Mesendoderm (in vitro differentiated cells): ENCODE data around the gene GNLY.
"Not testable (repeated sequence)": the region's sequence is repeated elsewhere in the genome, so short reads cannot be mapped to it uniquely, and the experiment has no call there.

ENCODE experiments used
- DNase-seq: peaks from one replicate; pipeline ENCODE4 v3.0.0; 2013
- H2AK5ac ChIP-seq: 2 replicates; pipeline ENCODE4 v1.6.1; 2013; ENCODE audit warnings: low read length, inconsistent platforms
- H2BK120ac ChIP-seq: 2 replicates; pipeline ENCODE4 v1.6.1; 2013; ENCODE audit warnings: low read depth, mild to moderate bottlenecking, low read length, moderate library complexity, mixed read lengths
- H2BK15ac ChIP-seq: replicated peaks from 2 replicates; pipeline ENCODE4 v1.6.1; 2013; ENCODE audit warnings: low read depth, mild to moderate bottlenecking, moderate library complexity
- H2BK5ac ChIP-seq: 2 replicates; pipeline ENCODE4 v1.6.1; 2013; ENCODE audit warnings: low read length, inconsistent platforms
- H3K18ac ChIP-seq: 2 replicates; pipeline ENCODE4 v1.6.1; 2013; ENCODE audit warnings: mild to moderate bottlenecking, low read length, mixed read lengths
- H3K23ac ChIP-seq: one replicate; pipeline ENCODE4 v1.6.1; 2013; ENCODE audit warnings: low read length
- H3K27ac ChIP-seq: 2 replicates; pipeline ENCODE4 v1.5.1; 2013; ENCODE audit warnings: low read depth, mild to moderate bottlenecking, inconsistent platforms, low read length, moderate library complexity
- H3K27me3 ChIP-seq: 2 replicates; pipeline ENCODE4 v1.6.1; 2013; ENCODE audit warnings: low read length, control low read depth, mild to moderate bottlenecking, inconsistent platforms; ENCODE audit not compliant: insufficient read depth, poor library complexity
- H3K36me3 ChIP-seq: 2 replicates; pipeline ENCODE4 v1.6.1; 2013; ENCODE audit warnings: low read length, inconsistent platforms; ENCODE audit not compliant: control insufficient read depth, insufficient read depth
- H3K4ac ChIP-seq: one replicate; pipeline ENCODE4 v1.6.1; 2013; ENCODE audit warnings: low read depth, mild to moderate bottlenecking, low read length, moderate library complexity
- H3K4me1 ChIP-seq: 2 replicates; pipeline ENCODE4 v1.6.1; 2013; ENCODE audit warnings: low read depth, low read length, inconsistent platforms; ENCODE audit not compliant: control insufficient read depth
- H3K4me2 ChIP-seq: 2 replicates; pipeline ENCODE4 v1.6.1; 2013; ENCODE audit warnings: low read length
- H3K4me3 ChIP-seq: 2 replicates; pipeline ENCODE4 v1.5.1; 2013; ENCODE audit warnings: mild to moderate bottlenecking, low read length
- H3K56ac ChIP-seq: one replicate; pipeline ENCODE4 v1.6.1; 2013; ENCODE audit warnings: low read length
- H3K79me1 ChIP-seq: 2 replicates; pipeline ENCODE4 v1.6.1; 2013; ENCODE audit warnings: low read length, inconsistent platforms
- H3K79me2 ChIP-seq: 2 replicates; pipeline ENCODE4 v1.6.1; 2013; ENCODE audit warnings: mild to moderate bottlenecking, low read length; ENCODE audit not compliant: control insufficient read depth, insufficient read depth
- H3K9ac ChIP-seq: 2 replicates; pipeline ENCODE4 v1.6.1; 2013; ENCODE audit warnings: low read length, inconsistent platforms
- H4K5ac ChIP-seq: one replicate; pipeline ENCODE4 v1.6.1; 2013; ENCODE audit warnings: low read length
- H4K8ac ChIP-seq: one replicate; pipeline ENCODE4 v1.6.1; 2013; ENCODE audit warnings: low read depth, mild to moderate bottlenecking, control low read depth, low read length, moderate library complexity
- WGBS: extraction: QIAGEN DNeasy Blood & Tissue Kit; methylation state at CpG from one replicate; pipeline ENCODE4 v1.1.7; 2013; ENCODE audit warnings: low lambda C conversion rate, missing lambda C conversion rate; ENCODE audit not compliant: insufficient coverage; ENCODE audit errors: extremely low coverage; 5-methylcytosine and 5-hydroxymethylcytosine counted together

The GNLY gene

GRCh38 chr2:85670416-85670815, 23.7 kb upstream of the GNLY start:
- H3K4me3 ChIP-seq, H3K79me2 ChIP-seq, H3K36me3 ChIP-seq, H2BK15ac ChIP-seq, H3K56ac ChIP-seq, H3K18ac ChIP-seq, H2BK120ac ChIP-seq, H4K8ac ChIP-seq, H3K27me3 ChIP-seq, H3K4me1 ChIP-seq, H2BK5ac ChIP-seq, H3K4ac ChIP-seq, H3K4me2 ChIP-seq, DNase-seq, H3K9ac ChIP-seq, H3K23ac ChIP-seq, H4K5ac ChIP-seq, H3K27ac ChIP-seq, H3K79me1 ChIP-seq, H2AK5ac ChIP-seq: not testable (repeated sequence)
- WGBS = no CpG with 5 or more reads among the region's 13 CpGs

DNA sequence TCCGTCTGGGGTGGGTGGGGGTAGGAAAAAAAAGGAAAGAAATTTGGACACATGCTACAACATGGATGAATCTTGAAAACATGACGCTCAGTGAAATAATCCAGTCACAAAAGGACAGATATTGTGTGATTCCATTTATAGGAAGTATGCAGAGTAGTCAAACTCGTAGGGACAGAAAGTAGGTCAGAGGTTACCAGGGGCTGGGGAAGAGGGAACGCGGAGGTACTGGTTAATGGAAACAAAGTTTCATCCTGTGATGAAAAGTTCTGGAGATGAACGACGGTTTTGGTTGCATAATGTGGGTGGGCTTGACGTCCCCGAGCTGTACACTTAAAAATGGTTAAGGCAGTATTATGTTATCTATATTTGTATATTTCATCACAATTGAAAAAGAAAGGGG, 21.7 kb upstream of the GNLY start:
- Histone ChIP-seq H3K79me2 (no peaks in the 10 kb centered on the region), H3K56ac (no peak overlapping the region), H3K18ac (no peak overlapping the region), H2BK5ac (no peak overlapping the region), H4K8ac (no peak overlapping the region), H3K79me1 (no peaks in the 10 kb centered on the region), H3K27ac (no peak overlapping the region), H2AK5ac (no peak overlapping the region), H3K4me3 (no peak overlapping the region), H2BK120ac (no peak overlapping the region), H3K27me3 (no peaks in the 10 kb centered on the region), H3K36me3 (no peaks in the 10 kb centered on the region), H3K4ac (no peak overlapping the region), H3K4me1 (no peaks in the 10 kb centered on the region), H4K5ac (no peak overlapping the region), H2BK15ac (no peak overlapping the region), H3K4me2 (no peak overlapping the region), H3K9ac (no peak overlapping the region), H3K23ac (no peak overlapping the region)
- DNase-seq = no peak
- WGBS = no CpG with 5 or more reads among the region's 9 CpGs

DNA sequence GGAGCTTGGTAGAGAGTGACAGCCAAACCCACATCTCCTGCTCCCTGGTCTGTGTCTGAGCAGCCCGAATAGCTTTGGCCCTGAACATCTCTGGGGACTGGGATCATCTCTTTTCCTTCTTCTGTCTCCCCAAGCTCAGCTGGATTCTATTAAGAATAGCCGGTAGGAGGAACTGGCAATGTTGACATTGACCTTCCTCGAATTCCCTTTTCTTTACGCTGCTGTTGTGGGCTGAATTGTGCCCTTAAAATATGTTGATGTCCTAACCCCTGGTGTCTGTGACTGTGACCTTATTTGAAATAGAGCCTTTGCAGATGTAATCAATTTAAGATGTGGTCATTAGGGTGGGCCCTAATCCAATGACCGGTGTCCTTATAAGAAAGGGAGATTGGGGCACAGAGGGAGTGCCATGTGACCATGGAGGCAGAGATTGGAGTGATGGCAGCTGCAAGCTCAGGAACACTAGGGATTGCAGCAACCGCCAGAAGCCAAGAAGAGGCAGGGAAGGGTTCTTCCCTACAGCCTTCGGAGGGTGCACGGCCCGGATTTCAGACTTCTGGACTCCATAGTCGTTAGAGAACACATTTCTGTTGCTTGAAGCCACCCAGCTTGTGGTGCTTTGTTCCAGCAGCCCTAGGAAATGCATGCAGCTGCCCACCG, 20.3 kb upstream of the GNLY start:
- no peak overlapping the region for H3K23ac ChIP-seq
- H2AK5ac ChIP-seq = no peak overlapping the region
- no peak overlapping the region for H3K18ac ChIP-seq
- no peaks in the 10 kb centered on the region for H3K79me2 ChIP-seq
- H3K4me1 ChIP-seq = no peaks in the 10 kb centered on the region
- H3K27ac ChIP-seq = no peak overlapping the region
- no CpG with 5 or more reads among the region's 11 CpGs for WGBS
- H3K36me3 ChIP-seq = no peaks in the 10 kb centered on the region
- no peak overlapping the region for H2BK5ac ChIP-seq
- no peak overlapping the region for H3K56ac ChIP-seq
- no peak for DNase-seq
- no peak overlapping the region for H3K9ac ChIP-seq
- H2BK120ac ChIP-seq = no peak overlapping the region
- no peak overlapping the region for H2BK15ac ChIP-seq
- no peaks in the 10 kb centered on the region for H3K27me3 ChIP-seq
- no peak overlapping the region for H3K4ac ChIP-seq
- no peak overlapping the region for H3K4me3 ChIP-seq
- H4K5ac ChIP-seq = no peak overlapping the region
- H3K4me2 ChIP-seq = no peak overlapping the region
- no peak overlapping the region for H4K8ac ChIP-seq
- no peaks in the 10 kb centered on the region for H3K79me1 ChIP-seq

DNA sequence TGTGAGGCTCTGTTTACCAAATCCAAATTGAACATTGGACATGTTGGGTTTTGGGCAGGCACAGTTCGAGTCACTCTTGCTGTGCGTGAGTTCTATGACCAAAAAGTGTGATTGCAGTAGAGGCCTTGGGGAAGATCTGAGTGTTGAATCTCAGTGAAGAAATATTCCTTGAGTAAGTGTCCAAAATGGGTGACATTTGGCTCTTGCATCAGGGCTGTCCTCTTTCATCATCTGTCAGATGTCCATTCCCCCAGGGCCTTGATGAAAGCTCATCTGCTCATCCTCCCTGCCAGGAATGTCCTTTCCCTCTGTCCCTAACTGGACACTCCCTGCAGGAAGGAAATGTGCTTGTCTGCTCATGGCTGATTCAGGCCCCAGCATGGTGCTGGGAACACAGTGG, 19.7 kb upstream of the GNLY start:
- Histone ChIP-seq H4K5ac (no peak overlapping the region), H2BK5ac (no peak overlapping the region), H2BK15ac (no peak overlapping the region), H3K4me3 (no peak overlapping the region), H3K4me1 (no peaks in the 10 kb centered on the region), H4K8ac (no peak overlapping the region), H3K23ac (no peak overlapping the region), H3K36me3 (no peaks in the 10 kb centered on the region), H2AK5ac (no peak overlapping the region), H2BK120ac (no peak overlapping the region), H3K9ac (no peak overlapping the region), H3K27ac (no peak overlapping the region), H3K4ac (no peak overlapping the region), H3K79me1 (no peaks in the 10 kb centered on the region), H3K56ac (no peak overlapping the region), H3K79me2 (no peaks in the 10 kb centered on the region), H3K27me3 (no peaks in the 10 kb centered on the region), H3K4me2 (no peak overlapping the region), H3K18ac (no peak overlapping the region)
- no CpG with 5 or more reads among the region's 2 CpGs for WGBS
- no peak for DNase-seq

GRCh38 chr2:85675427-85675826, 18.7 kb upstream of the GNLY start:
- H3K9ac ChIP-seq = no peak overlapping the region
- no CpG with 5 or more reads among the region's 6 CpGs for WGBS
- DNase-seq = no peak

GRCh38 chr2:85675866-85676548, 18.2 kb upstream of the GNLY start:
- Histone ChIP-seq H3K79me1 (no peaks in the 10 kb centered on the region), H4K5ac (no peak overlapping the region), H3K23ac (no peak overlapping the region), H3K4ac (no peak overlapping the region), H3K27ac (no peak overlapping the region), H3K9ac (no peak overlapping the region), H3K4me3 (no peak overlapping the region), H3K4me1 (no peaks in the 10 kb centered on the region), H3K36me3 (no peaks in the 10 kb centered on the region), H2BK120ac (no peak overlapping the region), H4K8ac (no peak overlapping the region), H3K79me2 (no peaks in the 10 kb centered on the region), H3K4me2 (no peak overlapping the region), H3K56ac (no peak overlapping the region), H2AK5ac (no peak overlapping the region), H2BK5ac (no peak overlapping the region), H3K18ac (no peak overlapping the region), H3K27me3 (no peaks in the 10 kb centered on the region), H2BK15ac (no peak overlapping the region)
- no CpG with 5 or more reads among the region's 6 CpGs for WGBS
- no peak for DNase-seq

More at GRCh38 chr2:85675427-85675826, 18.7 kb upstream of the GNLY start:
- Histone ChIP-seq H3K27me3 (no peaks in the 10 kb centered on the region), H2BK120ac (no peak overlapping the region), H3K27ac (no peak overlapping the region), H3K4ac (no peak overlapping the region), H3K79me1 (no peaks in the 10 kb centered on the region), H4K8ac (no peak overlapping the region), H3K36me3 (no peaks in the 10 kb centered on the region), H3K56ac (no peak overlapping the region), H3K79me2 (no peaks in the 10 kb centered on the region), H3K18ac (no peak overlapping the region), H3K4me2 (no peak overlapping the region), H2BK5ac (no peak overlapping the region), H2BK15ac (no peak overlapping the region), H3K23ac (no peak overlapping the region), H3K4me1 (no peaks in the 10 kb centered on the region), H4K5ac (no peak overlapping the region), H2AK5ac (no peak overlapping the region), H3K4me3 (no peak overlapping the region)
